ENCODE measurements around the gene SDHC.

DNA sequence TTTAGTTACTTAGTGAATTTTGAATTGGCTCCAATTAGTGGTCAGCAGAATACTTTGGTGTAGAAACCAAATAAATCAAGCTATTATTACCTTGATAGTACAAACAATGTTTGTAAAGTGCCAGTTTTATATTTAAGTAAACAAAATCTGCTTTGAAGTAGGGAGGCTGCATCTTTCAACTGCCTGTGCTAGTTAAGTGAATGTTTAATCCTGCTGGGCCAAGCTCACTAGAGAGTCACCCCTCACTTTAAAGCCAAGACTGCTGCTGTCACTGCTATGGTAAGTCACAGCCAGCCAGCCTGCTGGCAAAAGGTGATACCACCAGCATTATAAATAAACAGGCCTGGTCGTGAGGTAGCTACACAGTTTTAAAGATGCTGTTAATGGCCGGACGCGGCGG is 63.8 kb downstream of the SDHC start:
- TF ChIP-seq, protein P1, sequence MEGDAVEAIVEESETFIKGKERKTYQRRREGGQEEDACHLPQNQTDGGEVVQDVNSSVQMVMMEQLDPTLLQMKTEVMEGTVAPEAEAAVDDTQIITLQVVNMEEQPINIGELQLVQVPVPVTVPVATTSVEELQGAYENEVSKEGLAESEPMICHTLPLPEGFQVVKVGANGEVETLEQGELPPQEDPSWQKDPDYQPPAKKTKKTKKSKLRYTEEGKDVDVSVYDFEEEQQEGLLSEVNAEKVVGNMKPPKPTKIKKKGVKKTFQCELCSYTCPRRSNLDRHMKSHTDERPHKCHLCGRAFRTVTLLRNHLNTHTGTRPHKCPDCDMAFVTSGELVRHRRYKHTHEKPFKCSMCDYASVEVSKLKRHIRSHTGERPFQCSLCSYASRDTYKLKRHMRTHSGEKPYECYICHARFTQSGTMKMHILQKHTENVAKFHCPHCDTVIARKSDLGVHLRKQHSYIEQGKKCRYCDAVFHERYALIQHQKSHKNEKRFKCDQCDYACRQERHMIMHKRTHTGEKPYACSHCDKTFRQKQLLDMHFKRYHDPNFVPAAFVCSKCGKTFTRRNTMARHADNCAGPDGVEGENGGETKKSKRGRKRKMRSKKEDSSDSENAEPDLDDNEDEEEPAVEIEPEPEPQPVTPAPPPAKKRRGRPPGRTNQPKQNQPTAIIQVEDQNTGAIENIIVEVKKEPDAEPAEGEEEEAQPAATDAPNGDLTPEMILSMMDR (IDR thresholded peaks at IDR 0.05) = no peak
- no peak for TF ChIP-seq POLR2AphosphoS5 (IDR thresholded peaks at IDR 0.05; ENCODE audit: low read depth, low read length)
- no peak for TF ChIP-seq FOXM1 (IDR thresholded peaks at IDR 0.05; ENCODE audit: low read depth)
- TF ChIP-seq, protein P2, sequence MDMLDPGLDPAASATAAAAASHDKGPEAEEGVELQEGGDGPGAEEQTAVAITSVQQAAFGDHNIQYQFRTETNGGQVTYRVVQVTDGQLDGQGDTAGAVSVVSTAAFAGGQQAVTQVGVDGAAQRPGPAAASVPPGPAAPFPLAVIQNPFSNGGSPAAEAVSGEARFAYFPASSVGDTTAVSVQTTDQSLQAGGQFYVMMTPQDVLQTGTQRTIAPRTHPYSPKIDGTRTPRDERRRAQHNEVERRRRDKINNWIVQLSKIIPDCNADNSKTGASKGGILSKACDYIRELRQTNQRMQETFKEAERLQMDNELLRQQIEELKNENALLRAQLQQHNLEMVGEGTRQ (IDR thresholded peaks at IDR 0.05; ENCODE audit: borderline replicate concordance, low read depth, low read length) = no peak
- TF ChIP-seq TAF1 (IDR thresholded peaks at IDR 0.05; ENCODE audit: borderline replicate concordance, low read depth, low read length) = no peak

Data from SK-N-SH (cell line).